GM12864 (cell line): Measurements from ENCODE around the gene RABEP2.
"Not testable (repeated sequence)": the region's sequence is repeated elsewhere in the genome, so short reads cannot be mapped to it uniquely, and the experiment has no call there.

Source experiments
- DNase-seq: peaks from one replicate; pipeline ENCODE4 v3.0.0-alpha.2; 2011; ENCODE audit warnings: low read depth
- H3K4me3 ChIP-seq: 2 replicates; pipeline ENCODE4 v1.5.1; 2011; ENCODE audit warnings: mild to moderate bottlenecking, low read depth, low read length, control low read depth
- CTCF ChIP-seq: IDR thresholded peaks from 2 replicates; pipeline ENCODE4 v1.5.1; 2011; ENCODE audit warnings: low read depth, mild to moderate bottlenecking, moderate library complexity, low read length, control low read depth, inconsistent platforms; ENCODE audit errors: missing control alignments

RABEP2 gene

GRCh38 chr16:28958836-28959235 lies 33.8 kb upstream of the RABEP2 start:
- no peak overlapping the region for H3K4me3 ChIP-seq
- TF ChIP-seq CTCF = no peak
- DNase-seq = no peak

- no peak for TF ChIP-seq CTCF
- no peak overlapping the region for H3K4me3 ChIP-seq
- DNase-seq = no peak
Measured at GRCh38 chr16:28958216-28958615, 33.2 kb upstream of the RABEP2 start.

DNA sequence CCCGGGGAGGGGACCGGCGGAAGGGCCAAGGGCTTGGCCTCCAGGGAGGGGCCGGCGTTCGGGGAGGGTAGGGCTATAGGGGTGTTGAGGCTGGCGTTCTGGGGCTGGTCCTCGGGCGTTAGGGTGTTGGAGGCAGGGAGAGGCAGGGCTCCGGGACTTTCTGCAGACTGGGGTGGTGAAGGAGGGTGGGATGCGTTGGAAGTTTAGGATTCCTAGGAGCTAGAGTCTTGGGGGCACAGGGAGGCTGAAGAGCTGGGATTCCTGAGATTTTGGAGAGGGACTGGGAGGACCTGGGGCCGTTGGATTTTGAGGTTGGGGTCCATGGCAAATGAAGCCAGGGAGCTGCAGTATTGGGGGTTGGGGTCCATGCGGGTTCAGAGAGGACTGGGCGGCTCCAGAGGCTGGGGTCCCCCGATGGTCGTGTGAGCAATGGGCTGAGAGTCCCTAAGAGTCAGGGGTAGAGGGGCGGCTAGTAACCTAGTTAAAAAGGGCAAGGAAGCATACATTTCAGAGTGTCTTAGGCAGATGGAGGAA lies 26.4 kb upstream of the RABEP2 start:
- peak overlapping the region; percentile 99 for H3K4me3 ChIP-seq
- DNase-seq = no peak
- TF ChIP-seq CTCF = no peak

GRCh38 chr16:28950648-28951409 lies 25.8 kb upstream of the RABEP2 start, which contains the start of gene NFATC2IP:
TSS of gene NFATC2IP (plus strand) at chr16:28950937. CDS start at chr16:28951012, 75 bp downstream.
- DNase-seq = peak; percentile 100
- TF ChIP-seq CTCF = no peak
- peak within 1 kb of the TSS; percentile 99 for H3K4me3 ChIP-seq

GRCh38 chr16:28946681-28947080 lies 21.6 kb upstream of the RABEP2 start:
- TF ChIP-seq CTCF = no peak
- DNase-seq = no peak
- no peak overlapping the region for H3K4me3 ChIP-seq

GRCh38 chr16:28943281-28943680 lies 18.2 kb upstream of the RABEP2 start:
- TF ChIP-seq CTCF = no peak
- DNase-seq = no peak
- H3K4me3 ChIP-seq = no peak overlapping the region

DNA sequence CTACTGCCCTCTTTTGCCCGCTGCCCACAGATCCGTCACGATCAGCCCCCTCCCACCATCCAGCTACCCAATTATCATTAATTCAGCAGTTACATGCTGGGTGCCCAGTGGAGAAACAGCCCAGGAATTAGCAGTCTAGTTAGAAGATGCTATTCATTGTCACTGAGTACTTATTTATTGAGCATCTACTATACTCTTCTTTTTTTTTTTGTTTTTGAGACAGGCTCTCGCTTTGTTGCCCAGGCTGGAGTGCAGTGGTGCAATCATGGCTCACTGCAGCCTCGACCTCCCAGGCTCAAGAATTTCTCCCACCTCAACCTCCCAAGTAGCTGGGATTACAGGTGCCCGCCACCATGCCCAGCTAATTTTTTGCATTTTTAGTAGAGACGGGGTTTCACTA lies 14.8 kb upstream of the RABEP2 start:
- H3K4me3 ChIP-seq, DNase-seq: not testable (repeated sequence)
